A549 (cell line): ENCODE measurements around the gene EPHB6. TPM values are rescaled to one million over a fixed set of nuclear protein-coding genes. Genes with fewer than 3 reads are reported as not detected.

Experiments
- ATAC-seq, 2 experiments: fragments of 200-7000 bp in 1 of 2; fragments of >200 bp in 1 of 2; cut with Nextera tagmentation in 1 of 2; cut with Tn5 transposase in 1 of 2; 3 replicates each; pipeline versions ENCODE4 v1.8.0 to v1.9.1; 2018 to 2020; ENCODE audit warnings: mild to moderate bottlenecking in 1 of 2, moderate library complexity in 1 of 2
- CTCF ChIA-PET: fragments of 300-600 bp; sonication (Branson Sonifier 250); formaldehyde crosslinking; extraction: SDS; loops from one replicate; lab custom pipeline; 2021; ENCODE audit warnings: antibody characterized with exemption, inconsistent platforms; lab: Yijun Ruan, JAX
- POLR2A ChIA-PET: fragments of 350-600 bp; formaldehyde crosslinking; extraction: SDS; loops from one replicate; lab custom pipeline; 2021; ENCODE audit warnings: antibody characterized with exemption, inconsistent platforms; lab: Yijun Ruan, JAX
- DNase-seq, 2 experiments: peaks; one replicate each; pipeline versions ENCODE4 v3.0.0 to v3.0.0-alpha.2; 2011 to 2016; ENCODE audit warnings: low read depth in 1 of 2, low spot score in 1 of 2
- FAIRE-seq: peaks from 2 replicates; lab custom pipeline; 2011; peaks lifted over from hg19 to GRCh38; lab: Jason Lieb, UNC
- H3K27ac ChIP-seq, 2 experiments: fragments of >200 bp; sonication (Bioruptor Twin); formaldehyde crosslinking; 3 replicates each; pipeline ENCODE4 v1.5.1; 2016 to 2017
- H3K4me1 ChIP-seq: fragments of >200 bp; sonication (Bioruptor Twin); formaldehyde crosslinking; 3 replicates; pipeline ENCODE4 v1.6.1; 2016
- H3K4me2 ChIP-seq: fragments of >200 bp; sonication (Bioruptor Twin); formaldehyde crosslinking; 3 replicates; pipeline ENCODE4 v1.6.1; 2016
- H3K4me3 ChIP-seq: fragments of >200 bp; sonication (Bioruptor Twin); formaldehyde crosslinking; 3 replicates; pipeline ENCODE4 v1.5.1; 2016
- H3K9me3 ChIP-seq: fragments of >200 bp; sonication (Bioruptor Twin); formaldehyde crosslinking; 3 replicates; pipeline ENCODE4 v1.6.1; 2016
- ATOH8 ChIP-seq: fragments of 250-450 bp; sonication (Bioruptor Pico); IDR thresholded peaks from 2 replicates; pipeline ENCODE4 v1.5.0; 2020; ENCODE audit warnings: low read depth, mild to moderate bottlenecking, moderate library complexity
- BCL3 ChIP-seq: fragments of >200 bp; sonication (Bioruptor Twin); formaldehyde crosslinking; IDR thresholded peaks from 3 replicates; pipeline ENCODE4 v1.6.1; 2016
- BHLHE40 ChIP-seq: IDR thresholded peaks from 2 replicates; pipeline ENCODE4 v1.6.1; 2012; ENCODE audit warnings: low read depth, low read length, inconsistent platforms
- CEBPB ChIP-seq, 2 experiments: fragments of >200 bp in 1 of 2; sonication (Bioruptor Twin) in 1 of 2; formaldehyde crosslinking in 1 of 2; IDR thresholded peaks; 2 replicates each; pipeline ENCODE4 v1.6.1; 2012 to 2016
- CHD2 ChIP-seq: fragments of 150-350 bp; IDR thresholded peaks from 2 replicates; pipeline ENCODE4 v1.6.1; 2014; ENCODE audit warnings: low read length; ENCODE audit not compliant: partially characterized antibody
- CHD4 ChIP-seq: fragments of 200-600 bp; sonication (generic); IDR thresholded peaks from 2 replicates; pipeline ENCODE4 v1.6.1; 2016; ENCODE audit warnings: antibody characterized with exemption, mild to moderate bottlenecking, borderline replicate concordance
- FOSL2 ChIP-seq, 2 experiments: fragments of 450-650 bp in 1 of 2; fragments of >200 bp in 1 of 2; sonication (Bioruptor Twin) in 1 of 2; formaldehyde crosslinking; IDR thresholded peaks; 2 replicates each; pipeline versions ENCODE4 v1.5.0 to v1.6.1; 2016 to 2020; ENCODE audit warnings: mild to moderate bottlenecking in 1 of 2, moderate library complexity in 1 of 2
- HDAC2 ChIP-seq: fragments of 200-600 bp; sonication (generic); IDR thresholded peaks from 2 replicates; pipeline ENCODE4 v1.6.1; 2016
- HES2 ChIP-seq: fragments of >200 bp; sonication (Bioruptor Twin); formaldehyde crosslinking; IDR thresholded peaks from 2 replicates; pipeline ENCODE4 v1.6.1; 2016
- MAFK ChIP-seq: fragments of 450-650 bp; IDR thresholded peaks from 2 replicates; pipeline ENCODE4 v1.6.1; 2014; ENCODE audit not compliant: partially characterized antibody
- MYC ChIP-seq: IDR thresholded peaks from 2 replicates; pipeline ENCODE4 v1.6.1; 2012; ENCODE audit warnings: mild to moderate bottlenecking, inconsistent platforms, low read length, improper control_type of control experiment, borderline replicate concordance
- NPAS2 ChIP-seq: fragments of 250-450 bp; sonication (Bioruptor Pico); IDR thresholded peaks from 2 replicates; pipeline ENCODE4 v1.8.0; 2022; ENCODE audit warnings: mild to moderate bottlenecking, moderate library complexity, borderline replicate concordance
- NR3C1 ChIP-seq: fragments of >200 bp; sonication (Bioruptor Twin); formaldehyde crosslinking; IDR thresholded peaks from 3 replicates; pipeline ENCODE4 v1.6.1; 2017
- RARB ChIP-seq: fragments of 250-450 bp; sonication (Bioruptor Pico); IDR thresholded peaks from 2 replicates; pipeline ENCODE4 v1.8.0; 2021; ENCODE audit warnings: mild to moderate bottlenecking, moderate library complexity
- RFX5 ChIP-seq: fragments of 450-650 bp; IDR thresholded peaks from 2 replicates; pipeline ENCODE4 v1.7.1; 2014; ENCODE audit warnings: antibody characterized with exemption, mild to moderate bottlenecking, moderate library complexity
- SMC3 ChIP-seq: fragments of >200 bp; sonication (Bioruptor Twin); formaldehyde crosslinking; IDR thresholded peaks from 3 replicates; pipeline ENCODE4 v1.6.1; 2018; ENCODE audit warnings: inconsistent platforms
- TP53 ChIP-seq: fragments of 250-450 bp; sonication (Bioruptor Pico); IDR thresholded peaks from 2 replicates; pipeline ENCODE4 v1.5.0; 2021; ENCODE audit warnings: mild to moderate bottlenecking, moderate library complexity
- USF2 ChIP-seq: fragments of 450-650 bp; IDR thresholded peaks from 2 replicates; pipeline ENCODE4 v1.6.1; 2014; ENCODE audit warnings: antibody characterized with exemption
- ZNF302 ChIP-seq: fragments of 250-450 bp; sonication (Bioruptor Pico); IDR thresholded peaks from 2 replicates; pipeline ENCODE4 v1.9.0; 2021; ENCODE audit warnings: inconsistent platforms, mild to moderate bottlenecking, moderate library complexity
- ZSCAN20 ChIP-seq: fragments of 250-450 bp; sonication (Bioruptor Pico); IDR thresholded peaks from 2 replicates; pipeline ENCODE4 v1.8.0; 2022; ENCODE audit warnings: mild to moderate bottlenecking, moderate library complexity
- WGBS: methylation state at CpG from one replicate; pipeline ENCODE4 v1.1.6; 2017; ENCODE audit errors: missing lambda C conversion rate; 5-methylcytosine and 5-hydroxymethylcytosine counted together
- polyA plus RNA-seq, 4 experiments: library from polyadenylated mRNA; depleted of rRNA in 3 of 4; stranded (reverse); fragments of >200 nt; fragmentation: RNase III in 1 of 4; extraction: RNeasy Plus Mini Kit Qiagen cat#74134 plus additional on column Dnase treatment in 1 of 4; gene quantifications; 2 replicates in 3 of 4; 3 replicates in 1 of 4; pipeline ENCODE4 v1.2.3, GENCODE V29; 2011 to 2017

EPHB6 gene
- polyA plus RNA-seq, 2 of the 4 experiments (the other 2 are of a cell fraction): 0.26 to 0.37 TPM

DNA sequence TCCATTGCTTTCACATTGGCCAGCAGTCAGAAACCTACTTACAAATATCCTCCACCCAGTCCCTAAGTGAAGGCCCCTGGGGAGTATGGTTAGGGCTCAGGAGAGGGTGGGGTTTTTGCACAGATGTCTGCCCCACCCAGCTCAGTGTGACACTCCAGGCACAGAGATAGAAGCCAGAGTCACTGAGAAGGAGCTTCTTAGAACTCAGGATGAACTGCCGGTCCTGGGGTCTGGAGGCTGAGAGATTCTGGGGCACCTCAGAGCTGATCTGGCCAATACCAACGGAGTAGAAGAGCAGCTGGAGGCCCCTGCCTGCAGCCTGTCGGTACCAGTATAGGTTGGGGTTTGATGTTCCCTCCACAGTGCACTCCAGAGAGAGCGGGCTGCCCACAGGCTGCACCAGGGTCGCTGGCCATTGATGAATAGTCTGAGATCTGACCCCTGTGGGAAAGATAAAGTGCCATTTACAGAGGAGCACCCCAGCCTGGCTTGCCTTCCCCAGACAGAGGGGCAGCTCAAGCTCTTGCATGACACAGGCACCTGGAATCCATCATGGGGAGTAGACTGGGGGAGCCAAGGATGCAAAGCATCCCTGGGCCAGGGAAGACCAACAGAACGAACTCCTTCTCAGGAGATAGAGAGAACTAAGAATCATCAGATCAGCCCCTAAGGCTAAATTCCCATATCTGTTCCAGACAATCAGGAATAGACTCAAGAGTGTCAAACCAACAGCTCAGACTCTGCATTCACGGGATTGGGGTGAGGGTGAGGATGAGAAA lies 42.2 kb upstream of the EPHB6 start:
- FAIRE-seq: no peak

DNA sequence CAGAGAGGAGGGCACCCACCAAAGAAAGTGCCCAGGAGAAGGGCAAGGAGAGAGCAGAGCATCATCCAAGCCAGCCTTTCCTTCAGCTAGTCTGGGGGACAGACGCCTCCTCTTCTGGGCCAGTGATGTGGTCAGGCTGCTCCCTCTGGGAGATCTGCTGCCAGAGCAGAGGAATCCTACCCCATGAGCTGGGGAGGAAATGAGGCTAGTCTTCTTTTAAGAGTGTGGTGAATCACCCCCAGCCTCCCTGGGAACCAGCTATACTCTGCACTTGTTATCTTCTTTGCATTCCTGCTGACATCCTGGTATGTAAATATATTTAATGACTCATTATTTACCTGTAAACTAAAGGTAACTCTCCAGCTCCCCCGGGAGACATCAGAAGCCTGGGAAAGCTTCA lies 41.6 kb upstream of the EPHB6 start:
- DNase-seq: peak in 1 of 2 experiments; percentile 29
- Histone ChIP-seq H3K9me3 (no peaks in the 10 kb centered on the region), H3K4me1 (no peaks in the 10 kb centered on the region), H3K27ac (no peak overlapping the region), H3K4me3 (no peak overlapping the region), H3K4me2 (no peak overlapping the region)
- ChIA-PET POLR2A (no interaction called here), CTCF (interaction anchor here (0.8 to 4.8 kb wide), 5 partner anchors 25 to 289 kb away, joined by 3 to 34 read pairs (median 10); no protein-coding TSS in a partner anchor)
- TF ChIP-seq MAFK (no peak), RFX5 (no peak), CEBPB (IDR thresholded peaks at IDR 0.05) (no peak), HES2 (no peak), FOSL2 (IDR thresholded peaks at IDR 0.05) (no peak), FOSL2 (CRISPR knock-in tag; IDR thresholded peaks at IDR 0.05) (no peak)
- no peak for FAIRE-seq
- ATAC-seq: peak; percentile 49 to 60; a peak in 4 of 6 replicates
- 0% methylated on average over 2 of the region's 2 CpGs for WGBS

More for the DNA sequence above, 42.2 kb upstream of the EPHB6 start:
- ChIA-PET POLR2A (no interaction called here), CTCF (interaction anchor here (0.6 to 4.8 kb wide), 10 partner anchors 15 to 391 kb away, joined by 3 to 34 read pairs (median 10); no protein-coding TSS in a partner anchor)
- no peak for TF ChIP-seq MYC
- TF ChIP-seq NR3C1: no peak
- no peak for TF ChIP-seq CEBPB (IDR thresholded peaks at IDR 0.05)
- Histone ChIP-seq H3K9me3 (no peaks in the 10 kb centered on the region), H3K4me1 (no peaks in the 10 kb centered on the region), H3K4me3 (no peak overlapping the region), H3K4me2 (no peak overlapping the region), H3K27ac (no peak overlapping the region)
- 12% methylated on average over 7 of the region's 7 CpGs for WGBS
- no peak for DNase-seq
- ATAC-seq: no peak

- no peak overlapping the region for H3K4me3 ChIP-seq
- no peaks in the 10 kb centered on the region for H3K9me3 ChIP-seq
- no peak overlapping the region for H3K4me2 ChIP-seq
- ChIA-PET CTCF (interaction anchor here (0.6 to 4.8 kb wide), 8 partner anchors 30 to 327 kb away, joined by 3 to 34 read pairs (median 4); no protein-coding TSS in a partner anchor), POLR2A (no interaction called here)
- 0% methylated on average over 1 of the region's 1 CpG for WGBS
- DNase-seq (no peak), FAIRE-seq (no peak), ATAC-seq (no peak)
- H3K27ac ChIP-seq: no peak overlapping the region
- TF ChIP-seq CHD4 (no peak), BHLHE40 (no peak), RARB (CRISPR knock-in tag) (no peak), MAFK (no peak), ZNF302 (no peak), BCL3 (no peak), USF2 (no peak), ATOH8 (CRISPR knock-in tag) (no peak), CHD2 (no peak), ZSCAN20 (CRISPR knock-in tag) (no peak), HDAC2 (no peak), SMC3 (no peak), NPAS2 (no peak), TP53 (CRISPR knock-in tag) (no peak)
- H3K4me1 ChIP-seq: no peaks in the 10 kb centered on the region
Observed at GRCh38 chr7:142813699-142814098, 41.2 kb upstream of the EPHB6 start.
